NCI-H187 (cell line): ENCODE measurements around the gene SYCN.
"Not testable (repeated sequence)": the region's sequence is repeated elsewhere in the genome, so short reads cannot be mapped to it uniquely, and the experiment has no call there.

ENCODE experiments used
- DNase-seq, 2 experiments: peaks; one replicate each; lab custom pipeline; 2025; lab: John Stamatoyannopoulos, UW

Gene SYCN

DNA sequence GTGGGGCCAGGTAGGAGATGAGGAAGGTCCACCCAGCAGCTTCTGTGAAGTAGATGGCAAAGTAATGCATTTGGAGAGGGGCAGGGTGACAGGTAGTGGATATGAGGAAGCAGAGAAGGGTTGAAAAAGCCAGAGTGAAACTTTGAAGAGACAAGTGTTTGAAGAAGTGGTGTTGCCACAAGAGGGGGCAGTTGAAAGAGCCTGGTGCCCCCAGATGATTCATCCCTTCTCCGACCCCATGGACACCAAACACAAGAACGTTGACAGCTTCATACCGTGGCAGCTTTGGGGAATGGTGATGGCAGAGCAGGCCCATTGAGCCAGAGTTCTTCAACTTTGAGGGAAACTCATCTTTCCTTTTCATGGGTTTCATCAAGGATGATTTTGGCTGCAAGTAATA, 20.8 kb upstream of the SYCN start:
- DNase-seq: no peak

DNA sequence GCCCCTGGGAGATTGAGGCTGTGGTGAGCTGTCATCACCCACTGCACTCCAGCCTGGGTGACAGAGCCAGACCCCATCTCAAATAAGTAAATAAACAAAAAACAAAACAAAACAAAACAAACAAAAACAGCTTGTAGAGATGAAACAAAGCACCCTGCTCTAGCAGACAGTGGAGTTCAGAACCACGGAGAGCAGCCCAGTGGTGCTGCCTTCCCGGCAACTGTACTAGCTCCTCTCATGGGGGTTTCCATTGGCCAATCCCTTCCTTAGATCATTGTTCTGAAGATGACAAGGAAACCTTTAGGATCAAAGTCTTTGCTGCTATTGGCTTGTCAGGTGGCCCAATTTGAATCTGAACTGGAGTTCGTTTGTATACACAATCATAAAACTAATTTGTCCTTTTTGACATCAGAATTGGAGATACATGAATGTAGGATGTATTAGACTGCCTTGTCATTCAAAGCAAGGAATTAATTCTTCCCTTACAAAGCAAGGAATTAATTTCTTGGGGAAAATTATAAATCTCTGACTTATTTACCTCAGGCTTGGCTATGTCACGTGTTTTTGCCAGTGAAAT, 19.7 kb upstream of the SYCN start:
- no peak for DNase-seq

DNA sequence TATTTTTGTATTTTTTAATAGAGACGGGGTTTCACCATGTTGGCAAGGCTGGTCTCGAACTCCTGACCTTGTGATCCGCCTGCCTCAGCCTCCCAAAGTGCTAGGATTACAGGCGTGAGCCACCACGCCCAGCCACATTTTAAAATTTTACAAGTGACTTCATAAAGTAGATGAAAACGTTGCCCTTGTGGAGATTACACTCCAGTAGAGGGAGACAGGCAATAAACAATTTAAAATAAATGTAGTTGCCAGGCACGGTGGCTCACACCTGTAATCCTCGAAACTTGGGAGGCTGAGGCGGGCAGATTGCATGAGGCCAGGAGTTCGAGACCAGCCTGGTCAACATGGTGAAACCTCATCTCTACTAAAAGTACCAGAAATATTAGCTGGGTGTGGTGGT, 15.0 kb upstream of the SYCN start:
- DNase-seq: not testable (repeated sequence)

DNA sequence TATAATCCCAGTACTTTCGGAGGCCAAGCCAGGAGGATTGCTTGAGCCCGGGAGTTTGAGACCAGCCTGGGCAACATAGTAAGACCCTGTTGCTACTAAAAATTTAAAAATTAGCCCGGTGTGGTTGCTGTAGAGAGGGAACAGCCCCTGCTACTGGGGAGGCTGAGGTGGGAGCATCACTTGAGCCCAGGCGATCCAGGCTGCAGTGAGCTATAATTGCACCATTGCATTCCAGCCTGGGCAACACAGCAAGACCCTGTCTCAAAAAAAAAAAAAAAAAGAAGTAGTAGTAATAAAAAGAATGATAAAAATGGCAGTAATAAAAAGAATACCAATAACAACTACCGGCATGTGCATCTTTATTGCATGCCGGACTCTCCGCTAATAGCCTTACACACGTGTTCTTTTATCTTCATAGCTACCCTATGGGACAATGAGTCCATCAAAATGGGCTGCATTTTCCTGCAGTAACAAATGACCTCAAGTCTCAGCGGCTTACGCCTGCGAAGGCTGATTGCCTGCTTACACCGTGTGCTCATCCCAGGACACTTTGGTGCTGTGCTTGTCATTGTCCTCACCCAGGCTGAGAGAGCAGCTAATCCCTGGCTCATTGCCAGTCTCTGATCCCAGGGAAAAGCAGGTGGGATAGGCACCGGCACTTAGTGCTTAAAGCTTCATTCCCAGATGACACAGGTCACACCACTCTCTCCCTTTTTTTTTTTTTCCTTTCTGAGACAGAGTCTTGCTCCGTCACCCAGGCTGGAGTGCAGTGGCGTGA, 14.4 kb upstream of the SYCN start:
- no peak for DNase-seq

DNA sequence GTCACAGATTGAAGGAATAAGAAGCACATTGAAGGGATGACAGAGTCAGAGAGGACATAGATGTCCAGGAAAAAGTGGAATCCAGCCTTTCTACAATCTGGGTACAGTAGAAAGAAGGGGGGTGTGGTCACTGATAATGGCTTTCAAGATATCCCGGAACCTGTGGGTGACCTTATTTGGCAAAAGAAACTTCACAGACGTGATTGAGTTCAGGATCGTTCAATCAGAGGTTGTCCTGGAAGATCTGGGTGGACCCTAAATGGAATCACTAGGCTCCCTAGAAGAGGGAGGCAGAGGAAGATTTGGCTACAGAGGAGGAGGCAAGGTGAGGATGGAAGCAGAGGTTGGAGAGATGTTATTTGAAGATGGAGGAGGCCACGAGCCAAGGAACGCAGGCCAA, 13.0 kb upstream of the SYCN start:
- no peak for DNase-seq

DNA sequence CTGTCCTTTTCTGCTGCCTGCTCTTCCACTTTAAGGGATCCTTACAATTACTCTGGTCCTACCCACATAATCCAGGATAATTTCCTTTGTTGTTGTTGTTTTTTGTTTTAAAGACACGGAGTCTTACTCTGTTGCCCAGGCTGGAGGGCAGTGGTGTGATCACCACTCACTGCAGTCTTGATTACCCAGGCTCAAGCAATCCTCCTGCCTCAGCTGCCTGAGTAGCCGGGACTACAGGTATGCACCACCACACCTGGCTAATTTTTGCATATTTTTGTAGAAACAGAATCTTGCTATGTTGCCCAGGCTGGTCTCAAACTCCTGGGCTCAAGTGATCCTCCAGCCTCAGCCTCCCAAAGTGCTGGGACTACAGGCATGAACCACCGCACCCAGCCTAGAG, 11.3 kb upstream of the SYCN start:
- not testable (repeated sequence) for DNase-seq

DNA sequence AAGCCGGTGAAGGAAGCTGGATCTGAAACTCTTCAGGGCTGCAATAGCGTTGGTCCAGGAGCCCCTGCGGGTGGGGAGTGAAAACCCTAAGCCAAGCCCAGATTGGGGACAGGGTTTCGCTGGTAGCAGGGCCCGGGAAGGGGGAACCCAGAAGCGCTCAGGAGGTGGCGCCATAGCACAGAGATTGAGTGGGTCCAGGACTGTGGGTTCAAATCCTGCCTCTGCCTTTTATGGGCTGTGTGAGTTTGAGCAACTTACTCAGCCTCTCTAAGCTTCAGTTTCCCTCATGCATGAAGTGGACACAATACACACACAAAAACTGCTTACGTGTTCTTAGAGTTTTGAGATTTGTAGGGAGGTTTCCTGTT, 8.3 kb upstream of the SYCN start:
- no peak for DNase-seq

DNA sequence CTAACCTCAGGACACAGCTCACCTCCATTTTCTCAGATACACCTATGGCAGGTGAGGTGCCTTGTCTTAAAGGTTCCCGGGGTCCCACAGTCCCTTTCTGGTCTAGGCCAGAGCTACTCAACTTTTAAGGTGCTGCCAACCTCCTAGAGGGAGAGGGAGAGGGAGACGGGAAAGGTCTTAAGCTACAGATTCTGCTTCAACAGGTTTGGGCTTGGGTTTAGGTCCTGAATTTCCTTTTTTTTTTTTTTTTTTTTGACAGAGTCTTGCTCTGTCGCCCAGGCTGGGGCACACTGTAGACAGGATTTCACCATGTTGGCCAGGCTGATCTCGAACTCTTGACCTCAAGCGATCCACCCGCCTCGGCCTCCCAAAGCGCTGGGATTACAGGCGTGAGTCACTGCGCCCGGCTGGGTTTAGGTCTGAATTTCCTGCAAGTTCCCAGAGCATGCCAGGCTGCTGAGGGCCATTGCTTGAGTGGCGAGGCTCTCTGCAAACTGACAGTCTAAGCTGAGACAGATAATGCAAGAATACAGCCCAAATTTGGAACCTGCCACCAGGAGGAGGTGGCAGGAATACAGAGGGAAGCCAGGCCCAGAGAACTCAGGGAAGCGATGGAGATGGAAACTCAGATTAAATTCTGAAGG, 7.8 kb upstream of the SYCN start:
- DNase-seq: no peak

DNA sequence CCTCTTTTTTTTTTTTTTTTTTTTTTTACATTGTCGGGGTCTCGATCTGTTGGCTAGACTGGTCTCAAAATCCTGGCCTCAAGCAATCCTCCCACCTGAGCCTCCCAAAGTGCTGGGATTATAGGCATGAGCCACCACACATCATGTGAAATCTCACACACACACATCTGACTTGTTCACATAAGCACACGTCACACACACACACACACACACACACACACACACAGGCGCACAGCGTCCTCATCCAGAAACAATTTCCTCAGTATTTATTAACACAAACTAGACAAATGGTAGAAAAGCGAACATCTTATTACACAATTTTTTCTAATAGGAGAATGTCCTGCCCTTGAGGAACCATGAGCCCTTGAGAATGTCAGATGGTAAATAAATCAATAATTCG, 5.1 kb upstream of the SYCN start:
- no peak for DNase-seq

DNA sequence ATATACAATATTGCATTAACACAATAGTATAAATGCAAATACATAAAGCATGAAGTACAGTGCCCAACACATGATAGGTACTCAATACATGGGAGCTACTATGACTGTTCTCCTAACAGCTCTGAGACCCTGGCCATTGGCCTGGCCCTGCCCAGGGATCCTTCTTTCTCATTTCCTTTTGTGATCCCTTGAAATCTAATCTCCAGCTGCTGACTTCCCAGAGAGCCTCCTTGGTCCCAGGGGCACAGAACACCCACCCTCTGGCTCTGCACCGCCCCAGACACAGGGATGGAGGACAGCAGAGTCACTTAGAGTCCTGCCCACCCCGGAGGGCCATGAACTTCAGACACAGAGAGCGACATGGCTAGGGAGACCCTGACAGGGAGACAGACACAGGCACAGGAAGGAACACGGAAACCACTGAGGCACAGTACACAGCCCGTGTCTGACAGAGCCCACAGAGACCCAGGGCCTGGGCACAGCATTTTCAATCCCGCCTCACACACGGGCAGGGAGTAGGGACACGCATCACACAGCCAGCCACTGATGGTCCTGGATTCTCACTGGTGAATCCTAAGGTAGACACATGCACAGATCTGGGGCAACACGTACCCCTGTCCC, 4.2 kb upstream of the SYCN start:
- DNase-seq: no peak

DNA sequence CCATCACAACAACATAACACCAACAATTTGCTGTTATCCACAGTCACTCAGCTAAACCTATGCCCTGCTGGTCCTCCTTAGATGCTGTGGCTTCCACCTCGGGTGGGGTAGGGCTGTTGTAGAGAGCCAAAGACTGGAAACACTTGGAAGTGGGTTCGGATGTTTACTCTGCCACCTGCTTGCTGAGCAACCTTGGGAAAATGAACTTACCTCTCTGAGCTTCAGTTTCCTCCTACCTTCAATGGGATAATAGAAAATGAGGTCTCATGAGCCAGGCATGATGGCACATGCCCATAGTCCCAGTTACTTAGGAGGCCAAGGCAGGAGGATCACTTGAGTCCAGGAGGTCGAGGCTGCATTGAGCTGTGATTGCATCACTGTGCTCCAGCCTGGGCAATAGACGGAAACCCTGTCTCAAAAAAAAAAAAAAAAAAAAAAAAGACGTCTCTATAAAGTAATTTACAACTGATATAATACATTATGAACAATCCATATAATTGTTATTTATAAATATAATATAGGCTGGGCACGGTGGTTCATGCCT, 3.3 kb upstream of the SYCN start:
- DNase-seq: no peak

DNA sequence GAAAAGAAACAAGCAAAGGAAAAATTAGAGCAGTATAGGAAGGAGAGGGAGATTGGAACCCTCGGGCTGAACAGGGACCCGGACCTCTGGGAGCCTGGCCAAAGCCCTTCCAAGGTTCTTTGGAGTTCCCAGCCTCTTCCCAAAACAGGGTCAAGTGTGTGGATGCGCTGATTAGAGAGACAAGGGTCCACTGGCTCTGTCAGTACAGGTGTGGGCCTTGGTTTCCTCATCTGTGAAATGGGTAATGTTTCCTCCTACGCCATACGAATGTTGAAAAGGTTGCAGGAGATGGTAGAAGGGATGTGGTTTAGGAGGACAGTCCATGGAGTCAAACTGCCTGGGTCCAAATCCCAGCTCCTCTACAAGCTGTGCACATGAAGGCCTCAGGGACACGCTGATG, 2.1 kb upstream of the SYCN start:
- DNase-seq: no peak

DNA sequence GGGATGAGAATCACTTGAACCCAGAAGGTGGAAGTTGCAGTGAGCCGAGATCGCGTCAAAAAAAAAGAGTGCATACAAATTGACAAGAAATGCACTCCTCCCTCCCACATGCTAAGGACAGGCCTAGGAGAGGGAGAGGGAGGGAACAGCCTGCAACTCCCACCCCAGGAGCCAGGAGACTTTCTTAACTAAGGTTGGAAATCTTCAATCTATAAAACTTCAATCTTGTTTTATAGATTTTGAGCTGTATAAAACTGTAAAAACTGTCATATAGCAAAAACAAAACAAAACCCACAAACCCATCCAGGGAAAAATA, 1.3 kb upstream of the SYCN start:
- DNase-seq: no peak

DNA sequence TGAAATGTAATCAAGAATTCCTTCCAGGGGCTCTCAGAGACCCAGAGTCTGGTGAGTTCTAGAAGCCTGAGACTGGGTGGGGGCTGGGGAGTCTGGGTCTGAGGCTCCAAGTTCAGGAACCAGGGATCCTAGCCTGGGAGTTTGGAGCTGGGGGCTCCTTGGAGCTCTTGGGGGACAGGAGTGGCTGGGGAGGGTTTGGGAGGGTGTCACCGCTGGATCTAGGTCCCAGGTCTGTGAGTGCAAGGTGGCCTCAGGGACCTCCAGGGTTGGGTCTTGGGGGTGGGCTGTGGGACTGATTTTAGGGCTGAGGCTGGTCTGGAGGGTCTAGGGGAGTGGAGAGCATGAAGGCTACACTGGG, 1.1 kb downstream of the SYCN start:
- DNase-seq: no peak

DNA sequence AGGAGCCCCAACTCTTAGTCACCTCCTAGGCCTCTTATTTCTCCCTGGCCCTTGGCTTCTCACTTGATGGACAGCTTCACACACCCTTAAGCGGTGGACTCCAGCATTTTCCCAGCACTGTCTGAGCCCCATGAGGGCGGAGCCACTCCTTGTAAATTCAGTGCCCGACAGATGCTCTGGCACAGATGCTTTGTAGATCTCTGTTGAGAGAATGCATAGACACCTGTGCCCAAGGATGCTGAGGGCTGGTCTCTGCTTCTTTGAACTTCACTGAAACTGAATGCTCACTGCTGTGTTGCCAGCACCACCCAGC, 3.3 kb downstream of the SYCN start:
- no peak for DNase-seq

DNA sequence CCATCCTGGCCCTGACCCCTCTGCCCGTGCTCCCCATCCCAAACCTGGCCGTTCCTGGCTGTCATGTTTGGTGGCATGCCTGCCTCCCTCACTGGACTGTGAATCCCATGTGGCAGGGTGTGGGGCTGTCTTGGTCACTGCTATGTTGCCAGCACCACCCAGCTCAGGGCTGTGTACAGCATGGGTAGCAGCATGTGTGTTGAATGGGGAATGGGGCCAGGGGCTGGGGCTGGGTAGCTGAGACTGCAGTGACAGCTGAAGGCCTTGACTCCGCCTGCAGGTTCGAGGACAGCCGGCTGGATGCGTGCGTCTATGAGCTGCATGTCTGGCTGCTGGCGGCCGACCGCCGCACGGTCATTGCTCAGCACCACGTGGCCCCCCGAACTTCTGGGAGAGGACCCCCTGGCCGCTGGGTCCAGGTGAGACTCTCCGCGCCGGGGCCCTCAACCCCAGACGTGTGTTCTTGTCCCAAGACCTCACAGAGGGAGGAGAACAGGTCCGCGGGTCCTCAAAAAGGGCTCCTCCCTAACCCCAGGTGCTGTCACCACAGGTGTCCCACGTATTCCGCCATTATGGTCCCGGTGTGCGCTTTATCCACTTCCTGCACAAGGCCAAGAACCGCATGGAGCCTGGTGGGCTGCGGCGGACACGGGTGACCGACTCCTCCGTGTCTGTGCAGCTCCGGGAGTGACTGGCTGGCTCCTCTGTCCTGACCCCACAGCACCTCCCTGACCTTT, 3.8 kb downstream of the SYCN start:
- no peak for DNase-seq

DNA sequence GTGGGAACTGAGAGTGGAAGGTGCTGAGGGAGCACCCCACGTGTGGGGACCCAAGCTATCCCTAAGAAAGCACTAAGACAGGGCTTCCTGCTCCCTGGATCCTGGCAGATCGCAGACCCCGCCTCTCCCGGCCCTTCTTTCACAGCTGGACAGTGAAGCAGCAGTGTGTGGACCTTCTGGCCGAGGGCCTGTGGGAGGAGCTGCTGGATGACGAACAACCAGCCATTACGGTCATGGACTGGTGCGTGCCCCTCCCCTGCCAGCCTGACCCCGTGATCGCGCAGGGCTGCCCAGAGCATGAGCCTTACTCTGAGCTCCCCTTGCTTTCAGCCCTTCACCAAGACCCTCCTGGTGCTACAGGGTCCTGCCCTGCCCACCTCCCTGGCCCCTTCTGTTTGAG, 5.0 kb downstream of the SYCN start:
- DNase-seq: no peak

DNA sequence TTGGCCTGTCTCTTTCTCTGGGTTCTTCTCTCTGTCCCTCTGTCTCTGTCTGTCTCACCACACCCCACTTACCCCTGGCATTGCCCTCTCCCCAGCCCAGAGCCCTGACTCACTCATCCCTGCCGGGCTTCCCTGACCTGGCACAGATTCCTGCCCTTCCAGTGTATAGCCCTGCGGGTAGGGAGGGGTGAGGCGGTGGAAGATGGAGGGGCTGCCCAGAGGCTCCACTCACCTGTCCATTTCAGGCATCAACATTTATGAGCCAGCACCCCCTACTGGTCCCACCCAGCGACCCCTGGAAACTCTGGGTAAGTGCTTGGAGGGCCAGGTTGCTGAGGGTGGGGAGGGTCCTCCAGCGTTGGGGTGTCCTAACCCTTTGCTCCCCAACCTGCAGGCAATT, 6.3 kb downstream of the SYCN start:
- DNase-seq: no peak

DNA sequence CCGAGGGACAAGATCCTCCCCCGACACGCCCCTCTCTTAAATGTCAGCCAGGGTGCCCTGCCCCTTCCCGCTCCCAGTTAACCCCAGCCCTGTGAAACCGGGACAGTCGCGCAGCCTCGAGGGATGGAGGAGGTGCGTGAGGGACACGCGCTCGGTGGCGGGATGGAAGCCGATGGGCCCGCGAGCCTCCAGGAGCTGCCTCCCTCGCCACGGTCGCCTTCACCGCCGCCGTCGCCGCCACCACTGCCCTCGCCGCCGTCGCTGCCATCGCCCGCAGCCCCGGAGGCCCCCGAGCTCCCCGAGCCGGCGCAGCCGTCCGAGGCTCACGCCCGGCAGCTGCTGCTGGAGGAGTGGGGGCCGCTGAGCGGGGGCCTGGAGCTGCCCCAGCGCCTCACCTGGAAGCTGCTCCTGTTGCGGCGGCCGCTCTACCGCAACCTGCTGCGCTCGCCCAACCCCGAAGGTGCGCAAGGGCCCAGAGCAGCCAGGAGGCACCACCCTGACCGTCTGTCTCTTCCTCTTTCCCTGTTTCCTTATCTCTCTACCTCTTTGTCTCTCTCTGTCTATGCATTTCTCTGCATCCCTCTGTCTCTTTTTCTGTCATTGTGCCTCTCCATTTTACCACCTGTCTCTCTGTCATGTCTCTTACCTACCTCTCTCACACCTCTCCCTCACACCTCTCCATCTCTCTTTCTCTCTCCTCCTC, 7.1 kb downstream of the SYCN start, which contains the start of gene NCCRP1:
NCCRP1 (plus strand) TSS at position 105 of the 703 bp plus-strand sequence; CDS start at position 124, 19 bp downstream.
- no peak for DNase-seq

DNA sequence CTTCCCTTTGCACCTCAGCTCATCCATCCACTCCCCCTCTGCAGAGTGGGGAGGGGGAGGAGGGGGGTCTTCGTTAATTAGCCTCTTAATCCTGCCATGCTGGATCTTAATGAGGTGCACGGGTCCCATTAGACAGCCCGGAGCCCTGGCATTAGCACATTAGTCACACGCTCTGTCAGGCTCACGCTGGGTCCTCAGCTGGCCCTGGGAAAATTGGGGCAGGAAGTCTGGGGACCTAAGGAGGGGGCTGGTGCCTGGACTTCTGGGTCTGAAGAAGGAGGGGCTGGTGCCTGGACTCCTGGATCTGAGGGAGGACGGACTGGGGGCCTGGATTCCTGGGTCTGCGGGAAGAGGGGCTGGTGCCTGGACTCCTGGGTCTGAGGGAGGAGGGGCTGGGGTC, 7.7 kb downstream of the SYCN start:
- DNase-seq: no peak

DNA sequence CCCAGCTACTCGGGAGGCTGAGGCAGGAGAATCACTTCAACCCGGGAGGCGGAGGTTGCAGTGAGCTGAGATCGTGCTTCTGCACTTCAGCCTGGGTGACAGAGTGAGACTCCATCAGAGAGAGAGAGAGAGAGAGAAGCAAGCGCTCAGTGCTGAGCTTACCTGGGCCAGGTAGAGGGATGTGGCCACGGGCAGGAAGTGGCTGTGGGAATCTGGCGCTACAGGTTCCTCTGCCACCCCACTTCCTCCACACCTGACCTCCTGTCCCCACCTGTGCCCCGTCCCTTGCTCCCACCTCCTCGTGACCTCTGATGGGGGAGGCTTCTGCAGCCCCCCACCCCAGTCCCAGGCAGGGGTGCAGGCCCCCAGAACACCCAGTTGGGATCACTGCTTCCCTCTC, 8.3 kb downstream of the SYCN start:
- no peak for DNase-seq
